NCI-H2029 (cell line): ENCODE data around the gene RPL22L1.
"Not testable (repeated sequence)": the region's sequence is repeated elsewhere in the genome, so short reads cannot be mapped to it uniquely, and the experiment has no call there.

Source experiments
- DNase-seq: peaks from one replicate; lab custom pipeline; 2025; lab: John Stamatoyannopoulos, UW

Gene RPL22L1

GRCh38 chr3:170829546-170830272, 40.3 kb downstream of the RPL22L1 start:
- no peak for DNase-seq

GRCh38 chr3:170826047-170826446, 43.9 kb downstream of the RPL22L1 start:
- DNase-seq = no peak

GRCh38 chr3:170823562-170823961, 46.4 kb downstream of the RPL22L1 start:
- not testable (repeated sequence) for DNase-seq

- DNase-seq = not testable (repeated sequence)
Measured at GRCh38 chr3:170818325-170818724, 51.7 kb downstream of the RPL22L1 start.

GRCh38 chr3:170817471-170817870, 52.5 kb downstream of the RPL22L1 start:
- not testable (repeated sequence) for DNase-seq

- no peak for DNase-seq
Measured at GRCh38 chr3:170816841-170817240, 53.2 kb downstream of the RPL22L1 start.

GRCh38 chr3:170816341-170816740, 53.7 kb downstream of the RPL22L1 start:
- no peak for DNase-seq

GRCh38 chr3:170815936-170816335, 54.1 kb downstream of the RPL22L1 start:
- DNase-seq = no peak

- DNase-seq = peak; percentile 63
Measured at GRCh38 chr3:170815340-170815739, 54.7 kb downstream of the RPL22L1 start.
